ENCODE data around the gene DMBT1. TPM values are rescaled to one million over a fixed set of nuclear protein-coding genes. Genes with fewer than 3 reads are reported as not detected.
"Not testable (repeated sequence)": the region's sequence is repeated elsewhere in the genome, so short reads cannot be mapped to it uniquely, and the experiment has no call there.

The DMBT1 gene
- total and polyA plus RNA-seq, 2 donors from 2014 or later = 0.06 TPM; not detected in 1

DNA sequence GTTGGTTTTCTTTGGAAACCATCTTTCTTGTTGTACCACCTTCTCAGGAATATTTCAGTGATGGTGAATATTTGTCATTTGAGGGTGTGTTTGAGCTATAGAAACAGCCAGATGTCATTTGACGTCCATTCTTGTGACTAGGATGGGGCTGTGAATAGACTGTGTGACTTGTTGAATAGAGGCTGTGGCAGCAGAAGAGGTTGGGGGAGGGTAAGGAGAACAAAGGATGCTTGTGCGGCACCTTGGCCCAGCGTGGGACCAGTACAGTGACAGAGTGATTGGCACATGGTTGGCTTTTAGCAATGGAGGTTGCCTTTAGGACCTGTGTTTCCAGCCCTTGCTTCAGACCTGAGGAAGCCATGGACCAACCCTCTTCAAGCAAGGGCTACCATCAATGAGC, 11.3 kb downstream of the DMBT1 start:
- DNase-seq = no peak
- Histone ChIP-seq H3K4me3 (ENCODE audit: low read length in 3 of 3) (no peak overlapping the region), H3K27ac (ENCODE audit: low read depth in 2 of 2, low read length in 2 of 2) (no peak overlapping the region), H3K27me3 (ENCODE audit: control insufficient read depth, insufficient read depth, low read length) (no peaks in the 10 kb centered on the region), H3K9me3 (ENCODE audit: control insufficient read depth in 2 of 3, insufficient read depth in 1 of 3, low read length in 3 of 3) (peaks cover 0 to 7% (median 3%) of the 10 kb centered on the region in 3 donors), H3K36me3 (ENCODE audit: control insufficient read depth in 2 of 3, insufficient read depth in 3 of 3, low read length in 3 of 3) (no peaks in the 10 kb centered on the region), H3K4me1 (ENCODE audit: control insufficient read depth in 2 of 3, insufficient read depth in 2 of 3, low read depth in 1 of 3, low read length in 3 of 3) (no peaks in the 10 kb centered on the region), H3K9ac (ENCODE audit: low read length in 3 of 3) (no peak overlapping the region)
- intact Hi-C loops (cut with DNase I) = no loop called here
- no peak for FAIRE-seq
- TF ChIP-seq, protein P1, sequence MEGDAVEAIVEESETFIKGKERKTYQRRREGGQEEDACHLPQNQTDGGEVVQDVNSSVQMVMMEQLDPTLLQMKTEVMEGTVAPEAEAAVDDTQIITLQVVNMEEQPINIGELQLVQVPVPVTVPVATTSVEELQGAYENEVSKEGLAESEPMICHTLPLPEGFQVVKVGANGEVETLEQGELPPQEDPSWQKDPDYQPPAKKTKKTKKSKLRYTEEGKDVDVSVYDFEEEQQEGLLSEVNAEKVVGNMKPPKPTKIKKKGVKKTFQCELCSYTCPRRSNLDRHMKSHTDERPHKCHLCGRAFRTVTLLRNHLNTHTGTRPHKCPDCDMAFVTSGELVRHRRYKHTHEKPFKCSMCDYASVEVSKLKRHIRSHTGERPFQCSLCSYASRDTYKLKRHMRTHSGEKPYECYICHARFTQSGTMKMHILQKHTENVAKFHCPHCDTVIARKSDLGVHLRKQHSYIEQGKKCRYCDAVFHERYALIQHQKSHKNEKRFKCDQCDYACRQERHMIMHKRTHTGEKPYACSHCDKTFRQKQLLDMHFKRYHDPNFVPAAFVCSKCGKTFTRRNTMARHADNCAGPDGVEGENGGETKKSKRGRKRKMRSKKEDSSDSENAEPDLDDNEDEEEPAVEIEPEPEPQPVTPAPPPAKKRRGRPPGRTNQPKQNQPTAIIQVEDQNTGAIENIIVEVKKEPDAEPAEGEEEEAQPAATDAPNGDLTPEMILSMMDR (IDR thresholded peaks at IDR 0.05; ENCODE audit: borderline replicate concordance, extremely low read depth, insufficient read depth) = no peak

DNA sequence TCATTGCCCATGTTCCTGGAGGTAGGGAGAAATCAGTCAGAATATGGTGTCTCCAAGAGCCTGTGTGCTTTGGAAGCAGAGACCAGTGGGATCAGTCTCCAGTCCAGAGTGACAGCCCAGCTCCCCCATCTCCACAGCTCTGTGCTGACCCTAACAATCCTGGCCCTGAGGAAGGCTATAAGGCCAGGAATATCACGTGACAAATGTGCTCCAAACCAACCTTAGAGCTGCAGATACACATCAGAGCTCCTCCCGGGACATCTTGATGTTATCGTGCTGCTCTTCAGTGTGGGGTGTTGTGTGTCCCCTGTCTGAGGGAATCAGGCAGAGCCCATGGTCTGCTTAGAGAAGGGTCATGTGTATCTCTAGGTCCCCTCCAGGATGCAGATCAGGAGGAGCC, 15.2 kb downstream of the DMBT1 start:
- H3K36me3 ChIP-seq (ENCODE audit: control insufficient read depth in 2 of 3, insufficient read depth in 3 of 3, low read length in 3 of 3) = no peaks in the 10 kb centered on the region
- DNase-seq (peak in 1 of 5 donors; percentile 1), FAIRE-seq (no peak)
- H3K9me3 ChIP-seq (ENCODE audit: control insufficient read depth in 2 of 3, insufficient read depth in 1 of 3, low read length in 3 of 3) = peaks cover 0 to 7% (median 3%) of the 10 kb centered on the region in 3 donors
- intact Hi-C loops (cut with DNase I) = no loop called here
- H3K9ac ChIP-seq (ENCODE audit: low read length in 3 of 3) = no peak overlapping the region
- no peak overlapping the region for H3K27ac ChIP-seq (ENCODE audit: low read depth in 2 of 2, low read length in 2 of 2)
- no peaks in the 10 kb centered on the region for H3K27me3 ChIP-seq (ENCODE audit: control insufficient read depth, insufficient read depth, low read length)
- H3K4me3 ChIP-seq (ENCODE audit: low read length in 3 of 3) = no peak overlapping the region
- H3K4me1 ChIP-seq (ENCODE audit: control insufficient read depth in 2 of 3, insufficient read depth in 2 of 3, low read depth in 1 of 3, low read length in 3 of 3) = no peaks in the 10 kb centered on the region
- TF ChIP-seq, protein P1 (IDR thresholded peaks at IDR 0.05; ENCODE audit: borderline replicate concordance, extremely low read depth, insufficient read depth) = no peak

GRCh38 chr10:122576291-122576690, 15.7 kb downstream of the DMBT1 start:
- DNase-seq (peak in 1 of 5 donors; percentile 22), FAIRE-seq (no peak)
- TF ChIP-seq, protein P1 (IDR thresholded peaks at IDR 0.05; ENCODE audit: borderline replicate concordance, extremely low read depth, insufficient read depth) = no peak
- H3K4me1 ChIP-seq (ENCODE audit: control insufficient read depth in 2 of 3, insufficient read depth in 2 of 3, low read depth in 1 of 3, low read length in 3 of 3) = no peaks in the 10 kb centered on the region
- no peaks in the 10 kb centered on the region for H3K36me3 ChIP-seq (ENCODE audit: control insufficient read depth in 2 of 3, insufficient read depth in 3 of 3, low read length in 3 of 3)
- intact Hi-C loops (cut with DNase I) = no loop called here
- no peak overlapping the region for H3K4me3 ChIP-seq (ENCODE audit: low read length in 3 of 3)
- no peak overlapping the region for H3K27ac ChIP-seq (ENCODE audit: low read depth in 2 of 2, low read length in 2 of 2)
- no peak overlapping the region for H3K9ac ChIP-seq (ENCODE audit: low read length in 3 of 3)
- peaks cover 0 to 7% (median 3%) of the 10 kb centered on the region in 3 donors for H3K9me3 ChIP-seq (ENCODE audit: control insufficient read depth in 2 of 3, insufficient read depth in 1 of 3, low read length in 3 of 3)
- H3K27me3 ChIP-seq (ENCODE audit: control insufficient read depth, insufficient read depth, low read length) = no peaks in the 10 kb centered on the region

GRCh38 chr10:122577311-122577885, 16.8 kb downstream of the DMBT1 start:
- no peak for FAIRE-seq
- Histone ChIP-seq H3K27ac (ENCODE audit: low read depth in 2 of 2, low read length in 2 of 2) (no peak overlapping the region), H3K9ac (ENCODE audit: low read length in 3 of 3) (no peak overlapping the region), H3K9me3 (ENCODE audit: control insufficient read depth in 2 of 3, insufficient read depth in 1 of 3, low read length in 3 of 3) (peaks cover 0 to 7% (median 3%) of the 10 kb centered on the region in 3 donors), H3K4me1 (ENCODE audit: control insufficient read depth in 2 of 3, insufficient read depth in 2 of 3, low read depth in 1 of 3, low read length in 3 of 3) (no peaks in the 10 kb centered on the region), H3K4me3 (ENCODE audit: low read length in 3 of 3) (no peak overlapping the region), H3K36me3 (ENCODE audit: control insufficient read depth in 2 of 3, insufficient read depth in 3 of 3, low read length in 3 of 3) (no peaks in the 10 kb centered on the region), H3K27me3 (ENCODE audit: control insufficient read depth, insufficient read depth, low read length) (no peaks in the 10 kb centered on the region)
- intact Hi-C loops (cut with DNase I) = no loop called here
- TF ChIP-seq, protein P1 (IDR thresholded peaks at IDR 0.05; ENCODE audit: borderline replicate concordance, extremely low read depth, insufficient read depth) = no peak
- DNase-seq = no peak

- not testable (repeated sequence) for H3K9ac ChIP-seq (ENCODE audit: low read length in 3 of 3); FAIRE-seq
Measured at GRCh38 chr10:122586070-122586469, 25.5 kb downstream of the DMBT1 start.

More at GRCh38 chr10:122586070-122586469, 25.5 kb downstream of the DMBT1 start:
- peak in 1 of 5 donors; percentile 43 for DNase-seq
- H3K4me3 ChIP-seq (ENCODE audit: low read length in 3 of 3); H3K27ac ChIP-seq (ENCODE audit: low read depth in 2 of 2, low read length in 2 of 2); H3K36me3 ChIP-seq (ENCODE audit: control insufficient read depth in 2 of 3, insufficient read depth in 3 of 3, low read length in 3 of 3); intact Hi-C loops (cut with DNase I); H3K9me3 ChIP-seq (ENCODE audit: control insufficient read depth in 2 of 3, insufficient read depth in 1 of 3, low read length in 3 of 3); H3K4me1 ChIP-seq (ENCODE audit: control insufficient read depth in 2 of 3, insufficient read depth in 2 of 3, low read depth in 1 of 3, low read length in 3 of 3); H3K27me3 ChIP-seq (ENCODE audit: control insufficient read depth, insufficient read depth, low read length): not testable (repeated sequence)
